IMR-90 (cell line): ENCODE results near the gene UBR4. TPM values are rescaled to one million over a fixed set of nuclear protein-coding genes. Genes with fewer than 3 reads are reported as not detected.

ENCODE experiments used
- ATAC-seq: fragments of 200-7000 bp; cut with Tn5 transposase; 2 replicates; pipeline ENCODE4 v1.9.1; 2020; ENCODE audit warnings: low read depth, mild to moderate bottlenecking, moderate library complexity
- BruUV-seq: library from RNA; stranded (reverse); fragments of 400-500 nt; replicated peaks from 2 replicates; lab custom pipeline; 2021; lab: Mats Ljungman, UMichigan
- CTCF ChIA-PET: fragments of 300-600 bp; formaldehyde crosslinking; extraction: SDS; loops from one replicate; lab custom pipeline; 2021; ENCODE audit warnings: antibody characterized with exemption; lab: Yijun Ruan, JAX
- POLR2A ChIA-PET: fragments of 300-600 bp; sonication (Branson Sonifier 250); formaldehyde crosslinking; loops from one replicate; lab custom pipeline; 2022; ENCODE audit warnings: antibody characterized with exemption; ENCODE audit not compliant: unreplicated experiment; lab: Charles Lee
- DNase-seq: peaks from one replicate; pipeline ENCODE4 v3.0.0; 2013
- H2AFZ ChIP-seq: replicated peaks from 2 replicates; pipeline ENCODE3; 2013; ENCODE audit warnings: low read length, mild to moderate bottlenecking; ENCODE audit not compliant: poor library complexity
- H2AK5ac ChIP-seq: 2 replicates; pipeline ENCODE4 v1.6.1; 2013; ENCODE audit warnings: low read depth, low read length, inconsistent platforms
- H2AK9ac ChIP-seq: replicated peaks from 2 replicates; pipeline ENCODE3; 2013; ENCODE audit warnings: mild to moderate bottlenecking, low read depth, low read length, moderate library complexity; ENCODE audit not compliant: poor library complexity
- H2BK120ac ChIP-seq: 2 replicates; pipeline ENCODE4 v1.6.1; 2013; ENCODE audit warnings: low read depth, low read length, inconsistent platforms
- H2BK15ac ChIP-seq: 3 replicates; pipeline ENCODE4 v1.6.1; 2013; ENCODE audit warnings: low read depth, low read length, inconsistent platforms
- H2BK20ac ChIP-seq: 2 replicates; pipeline ENCODE4 v1.6.1; 2013; ENCODE audit warnings: low read depth, mild to moderate bottlenecking, inconsistent platforms, low read length, moderate library complexity
- H2BK5ac ChIP-seq: 2 replicates; pipeline ENCODE4 v1.6.1; 2013; ENCODE audit warnings: mild to moderate bottlenecking, low read depth, low read length, inconsistent platforms; ENCODE audit not compliant: poor library complexity, severe bottlenecking
- H3K14ac ChIP-seq: replicated peaks from 2 replicates; pipeline ENCODE4 v1.6.1; 2013; ENCODE audit warnings: low read depth, low read length, inconsistent platforms
- H3K18ac ChIP-seq: 2 replicates; pipeline ENCODE4 v1.6.1; 2013; ENCODE audit warnings: low read depth, low read length, control low read depth
- H3K23ac ChIP-seq: 2 replicates; pipeline ENCODE4 v1.6.1; 2013; ENCODE audit warnings: low read depth, low read length, inconsistent platforms
- H3K27ac ChIP-seq: 2 replicates; pipeline ENCODE4 v1.5.1; 2013; ENCODE audit warnings: mild to moderate bottlenecking, control low read depth, low read length; ENCODE audit not compliant: insufficient read depth
- H3K27me3 ChIP-seq: 2 replicates; pipeline ENCODE4 v1.6.1; 2013; ENCODE audit warnings: low read length; ENCODE audit not compliant: control insufficient read depth, insufficient read depth
- H3K36me3 ChIP-seq: 2 replicates; pipeline ENCODE4 v1.6.1; 2013; ENCODE audit warnings: low read length, mixed read lengths; ENCODE audit not compliant: control insufficient read depth, insufficient read depth
- H3K4ac ChIP-seq: 2 replicates; pipeline ENCODE4 v1.6.1; 2013; ENCODE audit warnings: low read depth, low read length, inconsistent platforms
- H3K4me1 ChIP-seq: 2 replicates; pipeline ENCODE4 v1.6.1; 2013; ENCODE audit warnings: low read length, mixed read lengths; ENCODE audit not compliant: control insufficient read depth, insufficient read depth
- H3K4me2 ChIP-seq: 2 replicates; pipeline ENCODE4 v1.6.1; 2013; ENCODE audit warnings: low read depth, mild to moderate bottlenecking, control low read depth, low read length, moderate library complexity
- H3K4me3 ChIP-seq: 2 replicates; pipeline ENCODE4 v1.5.1; 2013; ENCODE audit warnings: low read depth, mild to moderate bottlenecking, control low read depth, low read length, moderate library complexity; ENCODE audit not compliant: insufficient read depth
- H3K56ac ChIP-seq: 2 replicates; pipeline ENCODE4 v1.6.1; 2013; ENCODE audit warnings: low read length, inconsistent platforms; ENCODE audit not compliant: insufficient read depth; ENCODE audit errors: extremely low read depth
- H3K79me1 ChIP-seq, 2 experiments: 2 replicates each; pipeline ENCODE4 v1.6.1; 2013; ENCODE audit warnings: low read length in 2 of 2, inconsistent platforms in 1 of 2, low read depth in 1 of 2
- H3K9ac ChIP-seq: 2 replicates; pipeline ENCODE4 v1.6.1; 2013; ENCODE audit warnings: low read depth, low read length, control low read depth
- H3K9me1 ChIP-seq: 2 replicates; pipeline ENCODE4 v1.6.1; 2013; ENCODE audit warnings: low read length, inconsistent platforms; ENCODE audit not compliant: insufficient read depth
- H3K9me3 ChIP-seq: 2 replicates; pipeline ENCODE4 v1.6.1; 2013; ENCODE audit warnings: low read length; ENCODE audit not compliant: control insufficient read depth, insufficient read depth
- H4K20me1 ChIP-seq: 2 replicates; pipeline ENCODE4 v1.6.1; 2013; ENCODE audit warnings: low read length, inconsistent platforms; ENCODE audit not compliant: insufficient read depth
- H4K5ac ChIP-seq: 2 replicates; pipeline ENCODE4 v1.6.1; 2013; ENCODE audit warnings: mild to moderate bottlenecking, low read depth, low read length, control low read depth
- H4K8ac ChIP-seq, 2 experiments: 2 replicates each; pipeline ENCODE4 v1.6.1; 2013; ENCODE audit warnings: low read depth in 2 of 2, low read length in 2 of 2, control low read depth in 1 of 2, inconsistent platforms in 1 of 2
- H4K91ac ChIP-seq: 2 replicates; pipeline ENCODE4 v1.6.1; 2013; ENCODE audit warnings: low read depth, low read length, inconsistent platforms; ENCODE audit not compliant: insufficient read depth
- BHLHE40 ChIP-seq: fragments of 150-350 bp; IDR thresholded peaks from 2 replicates; pipeline ENCODE4 v1.6.1; 2016; ENCODE audit warnings: mild to moderate bottlenecking, low read depth, low read length
- CEBPB ChIP-seq: IDR thresholded peaks from 2 replicates; pipeline ENCODE4 v1.6.1; 2012; ENCODE audit warnings: low read depth, low read length, improper control_type of control experiment
- CHD1 ChIP-seq: IDR thresholded peaks from 2 replicates; pipeline ENCODE4 v1.6.1; 2012; ENCODE audit warnings: low read depth, low read length, improper control_type of control experiment
- CTCF ChIP-seq: conservative IDR thresholded peaks from 2 replicates; pipeline ENCODE4 v1.5.1; 2012; ENCODE audit warnings: mild to moderate bottlenecking, low read depth, low read length, improper control_type of control experiment
- ELK1 ChIP-seq: fragments of 150-350 bp; IDR thresholded peaks from 2 replicates; pipeline ENCODE4 v1.6.1; 2016; ENCODE audit warnings: low read depth, mild to moderate bottlenecking, low read length, moderate library complexity, borderline replicate concordance
- FOS ChIP-seq: fragments of 150-350 bp; IDR thresholded peaks from 2 replicates; pipeline ENCODE4 v1.6.1; 2016; ENCODE audit warnings: low read depth, low read length
- MAFK ChIP-seq: IDR thresholded peaks from 2 replicates; pipeline ENCODE4 v1.6.1; 2012; ENCODE audit warnings: low read depth, low read length, improper control_type of control experiment
- MAZ ChIP-seq: IDR thresholded peaks from 2 replicates; pipeline ENCODE4 v1.6.1; 2012; ENCODE audit warnings: low read depth, mild to moderate bottlenecking, low read length, improper control_type of control experiment, moderate library complexity, borderline replicate concordance
- MXI1 ChIP-seq: IDR thresholded peaks from 2 replicates; pipeline ENCODE4 v1.6.1; 2012; ENCODE audit warnings: low read depth, mild to moderate bottlenecking, low read length, moderate library complexity, borderline replicate concordance
- NFE2L2 ChIP-seq: fragments of 150-350 bp; IDR thresholded peaks from 2 replicates; pipeline ENCODE4 v1.6.1; 2016; ENCODE audit warnings: low read depth, mild to moderate bottlenecking, low read length
- POLR2A ChIP-seq: IDR thresholded peaks from 2 replicates; pipeline ENCODE4 v1.6.1; 2012; ENCODE audit warnings: mild to moderate bottlenecking, low read depth, low read length
- RAD21 ChIP-seq: IDR thresholded peaks from 2 replicates; pipeline ENCODE4 v1.6.1; 2012; ENCODE audit warnings: low read length, improper control_type of control experiment
- RFX5 ChIP-seq: IDR thresholded peaks from 2 replicates; pipeline ENCODE4 v1.8.0; 2012; ENCODE audit warnings: low read depth, mild to moderate bottlenecking, low read length, moderate library complexity
- SMC3 ChIP-seq: fragments of 150-350 bp; IDR thresholded peaks from 2 replicates; pipeline ENCODE4 v1.6.1; 2016; ENCODE audit warnings: low read depth, mild to moderate bottlenecking, antibody characterized with exemption, low read length, moderate library complexity
- WGBS, 2 experiments: methylation state at CpG; one replicate each; pipeline versions ENCODE4 v1.1.5 to v1.1.7; 2013; ENCODE audit warnings: missing lambda C conversion rate in 2 of 2; ENCODE audit not compliant: insufficient read length in 1 of 2; ENCODE audit errors: extremely low coverage in 2 of 2; 5-methylcytosine and 5-hydroxymethylcytosine counted together
- dilution Hi-C: fragments of 300-500 bp; cut with HindIII; formaldehyde crosslinking; loops from one replicate; pipeline ENCODE4 v1.14.3; 2018; ENCODE audit warnings: low sequenced_read_pairs; ENCODE audit not compliant: unreplicated experiment
- in situ Hi-C: fragments of 300-500 bp; cut with MboI; formaldehyde crosslinking; loops from 3 replicates; pipeline ENCODE4 v1.14.3; 2019; ENCODE audit warnings: low sequenced_read_pairs, inconsistent platforms, mixed read lengths
- intact Hi-C: fragments of 100-400 bp; cut with micrococcal nuclease; formaldehyde crosslinking; loops from 2 replicates; pipeline ENCODE4 v1.10.0; 2022
- polyA plus RNA-seq, 3 experiments: library from polyadenylated mRNA; depleted of rRNA; stranded (reverse); fragments of >200 nt; gene quantifications; 2 replicates each; pipeline ENCODE4 v1.2.3, GENCODE V29; 2012; ENCODE audit warnings: low replicate concordance in 1 of 3
- total RNA-seq: library from RNA; depleted of rRNA; stranded (reverse); fragments of >200 nt; gene quantifications from 2 replicates; pipeline ENCODE4 v1.2.3, GENCODE V29; 2012
- TF ChIP-seq, protein P1 (sequence below): fragments of 150-350 bp; IDR thresholded peaks from 2 replicates; pipeline ENCODE4 v1.6.1; 2017; ENCODE audit warnings: mild to moderate bottlenecking, antibody characterized with exemption, low read length, low read depth

Gene UBR4
- total and polyA plus RNA-seq, 2 of the 4 experiments (the other 2 are of a cell fraction) = 87.8 to 121 TPM

DNA sequence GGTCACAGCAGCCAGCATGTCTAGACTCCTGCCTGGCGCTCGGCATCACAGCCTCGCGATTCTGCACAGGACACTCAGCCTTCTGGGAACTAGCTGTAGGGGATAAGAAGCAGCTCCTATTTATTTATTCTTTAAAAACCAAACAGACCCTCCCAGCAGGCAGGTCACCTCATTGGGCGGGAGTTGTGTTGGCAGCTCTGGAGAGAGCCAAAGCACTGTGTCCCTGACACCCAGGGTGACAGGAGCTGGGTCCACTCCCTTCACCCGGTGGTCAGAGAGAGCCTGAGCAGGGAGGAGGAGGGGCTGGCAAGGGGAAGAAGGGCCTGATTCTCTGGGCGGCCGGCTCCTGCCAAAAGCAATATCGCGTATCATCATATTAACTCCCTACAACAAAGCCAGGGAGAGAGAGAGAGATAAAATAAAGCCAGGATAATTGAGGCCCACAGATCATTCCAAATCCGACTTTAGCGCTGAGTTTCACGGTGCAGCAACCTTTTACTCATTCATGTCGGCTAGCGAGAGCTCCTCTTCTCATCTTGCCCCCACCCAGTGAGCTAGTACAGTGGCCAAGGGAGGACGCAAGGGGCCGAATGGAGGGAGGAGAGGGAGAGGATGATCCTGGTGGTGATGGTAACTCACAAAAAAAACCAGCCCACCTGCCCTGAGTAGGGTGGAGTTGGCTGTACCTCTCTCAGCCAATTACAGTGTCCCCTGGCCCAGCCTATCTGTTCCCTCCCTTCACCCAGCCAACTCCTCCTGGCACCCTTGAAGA, 173.8 kb downstream of the UBR4 start:
- Histone ChIP-seq H2BK20ac (no peak overlapping the region; the same call in 1 of the 2 replicates), H3K79me1 (no peaks in the 10 kb centered on the region), H2BK5ac (no peak overlapping the region), H3K23ac (no peak overlapping the region), H3K4me1 (peaks cover 2% of the 10 kb centered on the region; the same call in 1 of the 2 replicates), H2BK15ac (no peak overlapping the region), H3K18ac (no peak overlapping the region), H4K8ac (0 out of 4 replicates have a peak overlapping the region, but pooled peaks of 1 of the 2 experiments have one; percentile 42), H2AK9ac (no peak overlapping the region), H3K27ac (no peak overlapping the region), H3K4me3 (no peak overlapping the region), H3K9ac (no peak overlapping the region), H4K20me1 (no peaks in the 10 kb centered on the region), H3K27me3 (peaks cover 38% of the 10 kb centered on the region), H3K4me2 (no peak overlapping the region), H2AFZ (no peak overlapping the region), H4K91ac (no peak overlapping the region), H4K5ac (no peak overlapping the region), H3K36me3 (no peaks in the 10 kb centered on the region), H3K56ac (no peak overlapping the region), H3K9me1 (peaks cover 5% of the 10 kb centered on the region), H3K9me3 (no peaks in the 10 kb centered on the region), H3K4ac (no peak overlapping the region), H3K14ac (0 out of 2 replicates have a peak overlapping the region, but pooled peaks have one; percentile 19), H2AK5ac (peak overlapping the region; percentile 13; the same call in 1 of the 2 replicates), H2BK120ac (no peak overlapping the region)
- in situ Hi-C loops = no loop called here
- dilution Hi-C loops = no loop called here
- WGBS, 2 experiments = no CpG with 5 or more reads among the region's 17 CpGs
- intact Hi-C loops = no loop called here
- POLR2A ChIA-PET = no interaction called here
- CTCF ChIA-PET = interaction anchor here (1.5 kb wide), 1 partner anchor 12 kb away, joined by 4 read pairs; no protein-coding TSS in a partner anchor
- ATAC-seq (no peak; the same call in 1 of the 2 replicates), DNase-seq (no peak)
- no TSS peak for BruUV-seq
- TF ChIP-seq POLR2A = no peak
- TF ChIP-seq CTCF = no peak
- no peak for TF ChIP-seq CEBPB
- TF ChIP-seq, protein P1, sequence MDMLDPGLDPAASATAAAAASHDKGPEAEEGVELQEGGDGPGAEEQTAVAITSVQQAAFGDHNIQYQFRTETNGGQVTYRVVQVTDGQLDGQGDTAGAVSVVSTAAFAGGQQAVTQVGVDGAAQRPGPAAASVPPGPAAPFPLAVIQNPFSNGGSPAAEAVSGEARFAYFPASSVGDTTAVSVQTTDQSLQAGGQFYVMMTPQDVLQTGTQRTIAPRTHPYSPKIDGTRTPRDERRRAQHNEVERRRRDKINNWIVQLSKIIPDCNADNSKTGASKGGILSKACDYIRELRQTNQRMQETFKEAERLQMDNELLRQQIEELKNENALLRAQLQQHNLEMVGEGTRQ = no peak
- no peak for TF ChIP-seq MXI1
- no peak for TF ChIP-seq RAD21
- no peak for TF ChIP-seq SMC3
- no peak for TF ChIP-seq BHLHE40
- no peak for TF ChIP-seq MAZ
- TF ChIP-seq ELK1 = no peak
- no peak for TF ChIP-seq NFE2L2
- no peak for TF ChIP-seq RFX5
- no peak for TF ChIP-seq MAFK
- TF ChIP-seq FOS = no peak
- TF ChIP-seq CHD1 = no peak
